HepG2 (cell line): ENCODE results near the gene SLC26A4. TPM values are rescaled to one million over a fixed set of nuclear protein-coding genes. Genes with fewer than 3 reads are reported as not detected.

Experiments
- ARNTL ChIP-seq: sonication (generic); formaldehyde crosslinking; IDR thresholded peaks from 2 replicates; pipeline ENCODE4 v1.4.0; 2020; ENCODE audit warnings: mild to moderate bottlenecking, missing genetic modification reagents
- DMAP1 ChIP-seq: IDR thresholded peaks from 2 replicates; pipeline ENCODE4 v1.6.1; 2016
- NFE2 ChIP-seq: sonication (generic); formaldehyde crosslinking; IDR thresholded peaks from 2 replicates; pipeline ENCODE4 v1.4.0; 2020; ENCODE audit warnings: missing genetic modification reagents
- PHF20 ChIP-seq: sonication (generic); formaldehyde crosslinking; IDR thresholded peaks from 2 replicates; pipeline ENCODE4 v1.5.0; 2020; ENCODE audit warnings: mild to moderate bottlenecking, missing genetic modification reagents
- PREB ChIP-seq: sonication (generic); formaldehyde crosslinking; IDR thresholded peaks from 2 replicates; pipeline ENCODE4 v1.4.0; 2020; ENCODE audit warnings: missing genetic modification reagents
- SP1 ChIP-seq, 2 experiments: fragments of 450-650 bp in 1 of 2; sonication (generic) in 1 of 2; formaldehyde crosslinking in 1 of 2; IDR thresholded peaks; 2 replicates each; pipeline versions ENCODE4 v1.4.0 to v1.6.1; 2016 to 2020; ENCODE audit warnings: missing genetic modification reagents in 1 of 2
- STAT5B ChIP-seq: sonication (generic); formaldehyde crosslinking; IDR thresholded peaks from 2 replicates; pipeline ENCODE4 v1.4.0; 2020; ENCODE audit warnings: missing genetic modification reagents
- ZBTB4 ChIP-seq: sonication (generic); formaldehyde crosslinking; IDR thresholded peaks from 2 replicates; pipeline ENCODE4 v1.4.0; 2020; ENCODE audit warnings: missing genetic modification reagents, mild to moderate bottlenecking, borderline replicate concordance
- ZFP90 ChIP-seq: sonication (generic); formaldehyde crosslinking; IDR thresholded peaks from 2 replicates; pipeline ENCODE4 v1.8.0; 2022; ENCODE audit warnings: missing genetic modification reagents, mild to moderate bottlenecking, inconsistent platforms, borderline replicate concordance
- ZNF101 ChIP-seq: sonication (generic); formaldehyde crosslinking; IDR thresholded peaks from 2 replicates; pipeline ENCODE4 v1.4.0; 2020; ENCODE audit warnings: mild to moderate bottlenecking, low read depth, missing genetic modification reagents, borderline replicate concordance
- ZNF121 ChIP-seq: sonication (generic); formaldehyde crosslinking; IDR thresholded peaks from 2 replicates; pipeline ENCODE4 v1.5.0; 2020; ENCODE audit warnings: mild to moderate bottlenecking, missing genetic modification reagents
- ZNF235 ChIP-seq: sonication (generic); formaldehyde crosslinking; IDR thresholded peaks from 2 replicates; pipeline ENCODE4 v1.8.1; 2023; ENCODE audit warnings: mild to moderate bottlenecking, missing genetic modification reagents, borderline replicate concordance
- ZNF251 ChIP-seq: sonication (generic); formaldehyde crosslinking; IDR thresholded peaks from 2 replicates; pipeline ENCODE4 v1.9.0; 2021; ENCODE audit warnings: mild to moderate bottlenecking, missing genetic modification reagents
- ZNF431 ChIP-seq: sonication (generic); formaldehyde crosslinking; IDR thresholded peaks from 2 replicates; pipeline ENCODE4 v1.9.0; 2022; ENCODE audit warnings: missing genetic modification reagents, low read depth, mild to moderate bottlenecking, borderline replicate concordance
- ZNF543 ChIP-seq: sonication (generic); formaldehyde crosslinking; IDR thresholded peaks from 2 replicates; pipeline ENCODE4 v1.4.0; 2020; ENCODE audit warnings: mild to moderate bottlenecking, missing genetic modification reagents
- ZSCAN20 ChIP-seq: sonication (generic); formaldehyde crosslinking; IDR thresholded peaks from 2 replicates; pipeline ENCODE4 v1.4.0; 2020; ENCODE audit warnings: missing genetic modification reagents, mild to moderate bottlenecking, borderline replicate concordance
- polyA plus RNA-seq, 8 experiments: library from polyadenylated mRNA; depleted of rRNA in 3 of 8; stranded (reverse) in 7 of 8; unstranded in 1 of 8; fragments of >200 nt; fragmentation: Illumina TruSeq in 4 of 8; extraction: Trizol in 4 of 8; gene quantifications; 2 replicates each; pipeline versions ENCODE4 v1.2.1 to v1.2.3, GENCODE V29; 2011 to 2016; ENCODE audit warnings: low read depth in 4 of 8, missing spikeins in 1 of 8, mixed read lengths in 1 of 8; ENCODE audit not compliant: insufficient read depth in 1 of 8
- total RNA-seq, 5 experiments: library from RNA; depleted of rRNA; stranded (reverse); fragments of >200 nt; fragmentation: Illumina TruSeq; extraction: Trizol; gene quantifications; 2 replicates each; pipeline ENCODE4 v1.2.3, GENCODE V29; 2016; ENCODE audit warnings: low read depth in 1 of 5
- TF ChIP-seq, protein P1 (sequence below): sonication (generic); formaldehyde crosslinking; IDR thresholded peaks from 2 replicates; pipeline ENCODE4 v1.5.0; 2020; ENCODE audit warnings: mild to moderate bottlenecking, missing genetic modification reagents
- TF ChIP-seq, protein P2 (sequence below): IDR thresholded peaks from 2 replicates; pipeline ENCODE4 v1.6.1; 2016; ENCODE audit warnings: missing compliant biosample characterization, missing genetic modification reagents, borderline replicate concordance

Gene SLC26A4
- total and polyA plus RNA-seq, 2 of the 13 experiments (the other 11 are each of a cell fraction or from before 2014, with no cell fraction given), result 0.08 to 0.11 TPM

- TF ChIP-seq, protein P1, sequence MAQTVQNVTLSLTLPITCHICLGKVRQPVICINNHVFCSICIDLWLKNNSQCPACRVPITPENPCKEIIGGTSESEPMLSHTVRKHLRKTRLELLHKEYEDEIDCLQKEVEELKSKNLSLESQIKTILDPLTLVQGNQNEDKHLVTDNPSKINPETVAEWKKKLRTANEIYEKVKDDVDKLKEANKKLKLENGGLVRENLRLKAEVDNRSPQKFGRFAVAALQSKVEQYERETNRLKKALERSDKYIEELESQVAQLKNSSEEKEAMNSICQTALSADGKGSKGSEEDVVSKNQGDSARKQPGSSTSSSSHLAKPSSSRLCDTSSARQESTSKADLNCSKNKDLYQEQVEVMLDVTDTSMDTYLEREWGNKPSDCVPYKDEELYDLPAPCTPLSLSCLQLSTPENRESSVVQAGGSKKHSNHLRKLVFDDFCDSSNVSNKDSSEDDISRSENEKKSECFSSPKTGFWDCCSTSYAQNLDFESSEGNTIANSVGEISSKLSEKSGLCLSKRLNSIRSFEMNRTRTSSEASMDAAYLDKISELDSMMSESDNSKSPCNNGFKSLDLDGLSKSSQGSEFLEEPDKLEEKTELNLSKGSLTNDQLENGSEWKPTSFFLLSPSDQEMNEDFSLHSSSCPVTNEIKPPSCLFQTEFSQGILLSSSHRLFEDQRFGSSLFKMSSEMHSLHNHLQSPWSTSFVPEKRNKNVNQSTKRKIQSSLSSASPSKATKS (CRISPR knock-in tag), result no peak
- no peak for TF ChIP-seq SP1 (IDR thresholded peaks at IDR 0.05)
- peak; percentile 50; the same call in 1 of the 2 replicates for TF ChIP-seq SP1 (CRISPR knock-in tag; IDR thresholded peaks at IDR 0.05)
- TF ChIP-seq ZNF235 (CRISPR knock-in tag), result no peak
- TF ChIP-seq ZNF543 (CRISPR knock-in tag), result no peak
- no peak for TF ChIP-seq ARNTL
- 0 out of 2 replicates have a peak, but pooled peaks have one; percentile 13 for TF ChIP-seq ZBTB4 (CRISPR knock-in tag)
- TF ChIP-seq, protein P2, sequence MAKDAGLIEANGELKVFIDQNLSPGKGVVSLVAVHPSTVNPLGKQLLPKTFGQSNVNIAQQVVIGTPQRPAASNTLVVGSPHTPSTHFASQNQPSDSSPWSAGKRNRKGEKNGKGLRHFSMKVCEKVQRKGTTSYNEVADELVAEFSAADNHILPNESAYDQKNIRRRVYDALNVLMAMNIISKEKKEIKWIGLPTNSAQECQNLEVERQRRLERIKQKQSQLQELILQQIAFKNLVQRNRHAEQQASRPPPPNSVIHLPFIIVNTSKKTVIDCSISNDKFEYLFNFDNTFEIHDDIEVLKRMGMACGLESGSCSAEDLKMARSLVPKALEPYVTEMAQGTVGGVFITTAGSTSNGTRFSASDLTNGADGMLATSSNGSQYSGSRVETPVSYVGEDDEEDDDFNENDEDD (CRISPR knock-in tag), result peak; percentile 56; the same call in 1 of the 2 replicates
- TF ChIP-seq PREB (CRISPR knock-in tag), result no peak; the same call in 1 of the 2 replicates
- no peak for TF ChIP-seq ZNF101 (CRISPR knock-in tag)
- TF ChIP-seq ZSCAN20 (CRISPR knock-in tag), result 0 out of 2 replicates have a peak, but pooled peaks have one; percentile 11
- peak; percentile 95 for TF ChIP-seq PHF20 (CRISPR knock-in tag)
- TF ChIP-seq ZFP90, result no peak
- TF ChIP-seq NFE2 (CRISPR knock-in tag), result no peak
- 0 out of 2 replicates have a peak, but pooled peaks have one; percentile 38 for TF ChIP-seq ZNF431 (CRISPR knock-in tag)
- 0 out of 2 replicates have a peak, but pooled peaks have one; percentile 21 for TF ChIP-seq ZNF251 (CRISPR knock-in tag)
- 0 out of 2 replicates have a peak, but pooled peaks have one; percentile 37 for TF ChIP-seq STAT5B (CRISPR knock-in tag)
- TF ChIP-seq DMAP1 (CRISPR knock-in tag), result peak; percentile 78
- no peak for TF ChIP-seq ZNF121 (CRISPR knock-in tag)
Measured at GRCh38 chr7:107743567-107744344, 83.1 kb downstream of the SLC26A4 start, which contains the start of gene CBLL1 (continued).
